GM12872 (cell line): ENCODE results near the gene NUCB1.

Experiments used
- CTCF ChIP-seq: IDR thresholded peaks from 3 replicates; pipeline ENCODE4 v1.5.1; 2011; ENCODE audit warnings: low read depth, mild to moderate bottlenecking, low read length, moderate library complexity; ENCODE audit not compliant: insufficient read depth

NUCB1 gene

DNA sequence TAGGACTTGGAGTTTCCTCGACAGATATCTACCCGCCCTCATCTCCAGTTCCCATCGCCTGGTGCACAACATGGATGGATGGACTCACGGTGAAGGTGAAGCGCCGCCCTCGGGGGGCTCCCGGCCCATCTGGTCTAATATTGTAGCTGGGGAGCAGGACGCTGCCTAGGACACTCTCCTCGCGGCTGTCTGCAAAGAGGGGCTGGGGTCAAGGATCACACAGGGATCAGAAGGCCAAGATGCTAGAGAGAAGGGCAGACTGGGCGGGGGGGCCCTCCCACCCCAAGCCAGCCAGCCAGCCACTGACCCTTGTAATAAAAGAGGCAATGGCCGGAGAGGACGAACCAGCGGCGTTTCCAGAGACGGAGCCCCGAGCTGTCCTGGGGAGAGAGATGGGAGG is 38.8 kb upstream of the NUCB1 start:
- TF ChIP-seq CTCF: no peak

GRCh38 chr19:48862827-48863226 is 37.3 kb upstream of the NUCB1 start:
- TF ChIP-seq CTCF: no peak

GRCh38 chr19:48866692-48867091 is 33.4 kb upstream of the NUCB1 start:
- no peak for TF ChIP-seq CTCF

DNA sequence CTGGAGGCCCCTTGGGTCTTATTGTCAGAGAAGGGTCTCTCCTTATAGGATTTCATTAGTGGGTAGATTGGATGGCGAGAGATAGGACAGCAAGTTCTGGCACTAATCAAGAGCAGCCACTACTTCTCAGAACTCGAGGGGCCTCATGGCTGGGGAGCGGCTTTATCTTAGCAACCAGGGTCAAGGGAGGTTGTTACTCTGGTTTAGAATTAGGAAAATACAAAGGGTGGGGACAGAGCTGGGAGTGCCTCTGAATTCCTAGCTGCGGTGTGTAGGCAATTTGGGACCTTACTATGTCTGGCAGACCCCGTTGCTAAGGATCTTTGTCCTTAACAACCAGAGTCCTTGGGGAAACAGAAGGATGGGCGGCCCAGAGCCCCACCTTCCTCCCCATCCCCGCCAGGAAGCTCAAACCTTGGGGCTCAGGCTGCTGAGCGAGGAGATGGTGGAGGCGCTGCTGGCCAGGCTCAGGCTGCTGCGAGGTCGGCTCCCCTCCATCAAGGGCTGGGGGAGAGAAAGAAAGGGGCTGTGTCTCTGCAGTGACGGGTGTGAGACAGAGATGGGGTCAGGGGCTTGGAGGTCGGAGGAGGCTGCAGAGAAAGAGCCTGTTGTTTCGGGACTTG is 32.9 kb upstream of the NUCB1 start:
- no peak for TF ChIP-seq CTCF

DNA sequence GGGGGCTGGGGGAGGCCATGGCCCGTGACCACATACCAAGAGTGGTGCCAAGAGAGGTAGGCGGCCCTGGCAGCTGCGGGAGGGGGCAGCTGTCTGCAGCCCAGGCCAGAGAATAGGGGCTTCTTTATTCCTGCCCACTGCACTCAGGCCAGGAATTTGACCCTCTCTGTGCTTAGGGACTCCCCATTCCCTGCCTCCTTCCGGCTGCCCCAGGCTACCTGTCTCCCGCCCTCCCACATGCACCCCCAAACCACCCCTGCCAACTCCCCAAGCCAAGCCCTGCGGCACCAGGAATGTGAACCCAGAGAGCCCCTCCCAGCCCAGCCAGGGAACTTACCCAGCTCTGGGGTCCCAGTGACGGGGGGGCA is 32.4 kb upstream of the NUCB1 start:
- no peak for TF ChIP-seq CTCF

DNA sequence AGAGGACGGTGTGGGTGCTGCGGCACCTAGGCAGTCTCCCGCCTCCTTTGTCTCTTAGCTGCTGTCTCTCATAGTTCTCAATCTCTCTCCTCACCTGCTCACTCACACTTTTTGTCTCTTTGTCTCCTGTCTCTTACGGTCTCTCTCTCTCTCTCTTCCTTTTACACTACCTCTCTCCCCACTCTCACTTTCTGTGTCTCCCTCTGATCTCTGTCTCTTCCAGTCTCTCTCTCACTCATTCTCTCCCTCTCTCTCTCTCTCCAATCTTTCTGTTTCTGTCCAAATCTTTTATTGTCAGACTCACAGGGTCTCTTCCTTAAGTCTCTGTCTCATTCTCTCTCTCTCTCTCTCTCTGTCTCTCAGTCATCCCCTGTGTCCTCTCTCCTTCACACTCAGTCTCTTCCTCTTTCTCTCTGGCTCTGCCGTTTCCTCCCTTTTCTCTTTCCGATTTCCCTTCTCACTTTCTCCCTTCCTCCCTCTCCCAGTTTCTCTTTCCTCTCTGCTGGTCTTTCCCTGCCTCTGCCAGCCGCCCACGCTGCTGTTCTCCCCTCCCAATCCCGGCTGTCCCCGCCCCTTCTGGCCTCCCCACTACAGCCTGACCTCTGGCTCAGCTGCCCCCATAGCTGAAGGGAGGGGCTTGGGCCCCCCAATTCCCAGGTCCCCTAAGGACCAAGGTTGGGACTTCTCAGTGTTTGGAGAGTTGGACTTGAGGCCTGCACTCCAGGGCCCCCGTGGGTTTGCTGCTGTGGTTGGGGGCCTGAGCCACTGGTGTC is 31.8 kb upstream of the NUCB1 start, which contains the start of gene PLEKHA4:
TSS of gene PLEKHA4 (minus strand) at position 504 of the 773 bp plus-strand sequence. CDS start 997 bp downstream, outside the sequence.
- no peak for TF ChIP-seq CTCF

DNA sequence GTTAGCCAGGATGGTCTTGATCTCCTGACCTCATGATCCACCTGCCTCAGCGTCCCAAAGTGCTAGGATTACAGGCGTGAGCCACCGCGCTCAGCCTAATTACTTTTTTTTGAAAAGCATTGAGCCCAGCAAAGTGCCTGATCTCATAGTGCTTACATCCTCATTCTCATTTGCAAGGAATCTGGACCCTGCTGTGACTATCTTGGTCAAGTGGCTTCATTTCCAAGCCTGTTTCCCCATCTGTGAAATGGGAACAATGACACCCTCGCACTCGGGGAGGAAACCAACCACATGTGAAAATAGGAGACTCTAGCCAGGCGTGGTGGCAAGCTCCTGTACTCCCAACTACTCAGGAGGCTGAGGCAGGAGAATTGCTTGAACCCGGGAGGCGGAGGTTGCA is 30.1 kb upstream of the NUCB1 start:
- TF ChIP-seq CTCF: no peak
